ENCODE measurements around the gene TRIL.

DNA sequence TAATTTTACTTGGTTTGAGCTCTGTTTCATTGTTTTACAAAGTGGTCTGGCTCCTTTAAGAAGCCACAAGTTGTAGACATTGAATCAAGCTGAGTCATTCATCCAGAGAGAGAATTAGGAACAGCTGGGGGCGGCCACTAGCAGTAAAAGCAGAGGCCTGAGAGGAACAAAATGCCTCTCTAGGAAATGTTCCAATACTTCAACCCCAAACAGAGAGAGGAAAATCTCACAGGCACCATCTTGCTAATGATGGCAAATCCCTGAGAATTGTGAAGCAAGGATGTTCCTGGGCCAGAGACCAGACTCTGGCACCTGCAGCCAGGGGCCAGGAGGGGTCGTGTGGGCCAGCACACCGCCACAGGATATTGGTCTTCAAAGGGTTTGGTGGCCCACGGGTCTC is 26.5 kb upstream of the TRIL start:
- TF ChIP-seq, protein P1, sequence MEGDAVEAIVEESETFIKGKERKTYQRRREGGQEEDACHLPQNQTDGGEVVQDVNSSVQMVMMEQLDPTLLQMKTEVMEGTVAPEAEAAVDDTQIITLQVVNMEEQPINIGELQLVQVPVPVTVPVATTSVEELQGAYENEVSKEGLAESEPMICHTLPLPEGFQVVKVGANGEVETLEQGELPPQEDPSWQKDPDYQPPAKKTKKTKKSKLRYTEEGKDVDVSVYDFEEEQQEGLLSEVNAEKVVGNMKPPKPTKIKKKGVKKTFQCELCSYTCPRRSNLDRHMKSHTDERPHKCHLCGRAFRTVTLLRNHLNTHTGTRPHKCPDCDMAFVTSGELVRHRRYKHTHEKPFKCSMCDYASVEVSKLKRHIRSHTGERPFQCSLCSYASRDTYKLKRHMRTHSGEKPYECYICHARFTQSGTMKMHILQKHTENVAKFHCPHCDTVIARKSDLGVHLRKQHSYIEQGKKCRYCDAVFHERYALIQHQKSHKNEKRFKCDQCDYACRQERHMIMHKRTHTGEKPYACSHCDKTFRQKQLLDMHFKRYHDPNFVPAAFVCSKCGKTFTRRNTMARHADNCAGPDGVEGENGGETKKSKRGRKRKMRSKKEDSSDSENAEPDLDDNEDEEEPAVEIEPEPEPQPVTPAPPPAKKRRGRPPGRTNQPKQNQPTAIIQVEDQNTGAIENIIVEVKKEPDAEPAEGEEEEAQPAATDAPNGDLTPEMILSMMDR (IDR thresholded peaks at IDR 0.05 in 4 of 5, conservative IDR thresholded peaks at IDR 0.05 in 1 of 5) = no peak
- TF ChIP-seq POLR2A (IDR thresholded peaks at IDR 0.05) = no peak

Measured in gastrocnemius medialis (tissue), 4 donors.